OCI-LY1 (cell line): ENCODE measurements around the gene DACT2.
"Not testable (repeated sequence)": the region's sequence is repeated elsewhere in the genome, so short reads cannot be mapped to it uniquely, and the experiment has no call there.

Source experiments
- H2AFZ ChIP-seq: fragments of 200-600 bp; sonication (generic), shearing (Covaris generic); 2 replicates; pipeline ENCODE4 v1.6.0; 2014; ENCODE audit warnings: antibody characterized with exemption, mild to moderate bottlenecking, low read length
- H3F3A ChIP-seq: fragments of 200-600 bp; sonication (generic), shearing (Covaris generic); 2 replicates; pipeline ENCODE4 v1.6.0; 2014; ENCODE audit warnings: mild to moderate bottlenecking, antibody characterized with exemption, low read length, moderate library complexity; ENCODE audit not compliant: insufficient read depth
- H3K27ac ChIP-seq: fragments of 200-600 bp; sonication (generic); 2 replicates; pipeline ENCODE4 v1.5.1; 2014; ENCODE audit warnings: low read length, mixed run types, mild to moderate bottlenecking, low read depth; ENCODE audit not compliant: poor library complexity, severe bottlenecking
- H3K27me3 ChIP-seq: fragments of 200-600 bp; sonication (generic); 2 replicates; pipeline ENCODE4 v1.6.0; 2014; ENCODE audit warnings: antibody characterized with exemption, mild to moderate bottlenecking, low read length, moderate library complexity; ENCODE audit not compliant: insufficient read depth
- H3K36me3 ChIP-seq: fragments of 200-600 bp; sonication (generic); 2 replicates; pipeline ENCODE4 v1.6.1; 2014; ENCODE audit warnings: mild to moderate bottlenecking, antibody characterized with exemption, low read length, moderate library complexity, mixed read lengths; ENCODE audit not compliant: insufficient read depth
- H3K4me1 ChIP-seq: fragments of 200-600 bp; sonication (generic); 2 replicates; pipeline ENCODE4 v1.5.1; 2014; ENCODE audit warnings: mild to moderate bottlenecking, low read length, moderate library complexity; ENCODE audit not compliant: insufficient read depth, severe bottlenecking
- H3K4me2 ChIP-seq: fragments of 200-600 bp; sonication (generic), shearing (Covaris generic); 2 replicates; pipeline ENCODE4 v1.6.1; 2014; ENCODE audit warnings: low read length
- H3K4me3 ChIP-seq: fragments of 200-600 bp; sonication (generic); 2 replicates; pipeline ENCODE4 v1.5.1; 2014; ENCODE audit warnings: low read length, low read depth, mild to moderate bottlenecking, mixed read lengths; ENCODE audit not compliant: poor library complexity, severe bottlenecking
- H3K79me2 ChIP-seq: fragments of 200-600 bp; shearing (Covaris generic); 2 replicates; pipeline ENCODE4 v1.6.1; 2016; ENCODE audit warnings: mixed run types, low read length, mixed read lengths; ENCODE audit not compliant: insufficient read depth
- H3K9ac ChIP-seq: fragments of 200-600 bp; sonication (generic), shearing (Covaris generic); 2 replicates; pipeline ENCODE4 v1.6.1; 2014; ENCODE audit warnings: mild to moderate bottlenecking, low read length, mixed read lengths
- H3K9me2 ChIP-seq: fragments of 200-600 bp; sonication (generic), shearing (Covaris generic); 2 replicates; pipeline ENCODE4 v1.6.1; 2014; ENCODE audit warnings: low read depth, mild to moderate bottlenecking, low read length, mixed read lengths
- H3K9me3 ChIP-seq: fragments of 200-600 bp; shearing (Covaris generic); 2 replicates; pipeline ENCODE4 v1.6.1; 2014; ENCODE audit warnings: low read length, mixed read lengths
- H4K20me1 ChIP-seq: fragments of 200-600 bp; sonication (generic), shearing (Covaris generic); 2 replicates; pipeline ENCODE4 v1.6.0; 2016; ENCODE audit warnings: mild to moderate bottlenecking, low read length; ENCODE audit not compliant: insufficient read depth
- EZH2 ChIP-seq: fragments of 200-600 bp; sonication (generic), shearing (Covaris generic); IDR thresholded peaks from 2 replicates; pipeline ENCODE4 v1.8.0; 2017; ENCODE audit warnings: borderline replicate concordance, mixed run types, mild to moderate bottlenecking, antibody characterized with exemption, low read length, moderate library complexity, mixed read lengths
- TF ChIP-seq, protein P1 (sequence below): fragments of 200-600 bp; sonication (generic), shearing (Covaris generic); IDR thresholded peaks from 2 replicates; pipeline ENCODE4 v1.5.1; 2017; ENCODE audit warnings: mild to moderate bottlenecking, antibody characterized with exemption, low read length, moderate library complexity, mixed read lengths

The DACT2 gene

GRCh38 chr6:168288781-168289570 is 30.6 kb downstream of the DACT2 start:
- H3K27ac ChIP-seq, result no peak overlapping the region
- no peak overlapping the region for H2AFZ ChIP-seq
- H3K9ac ChIP-seq, result no peak overlapping the region
- no peaks in the 10 kb centered on the region; the same call in 1 of the 2 replicates for H3K27me3 ChIP-seq
- no peak overlapping the region for H3K4me2 ChIP-seq
- H4K20me1 ChIP-seq, result no peaks in the 10 kb centered on the region
- H3K9me3 ChIP-seq, result no peaks in the 10 kb centered on the region
- no peaks in the 10 kb centered on the region for H3K4me1 ChIP-seq
- H3K79me2 ChIP-seq, result no peaks in the 10 kb centered on the region
- no peak for TF ChIP-seq EZH2
- TF ChIP-seq, protein P1, sequence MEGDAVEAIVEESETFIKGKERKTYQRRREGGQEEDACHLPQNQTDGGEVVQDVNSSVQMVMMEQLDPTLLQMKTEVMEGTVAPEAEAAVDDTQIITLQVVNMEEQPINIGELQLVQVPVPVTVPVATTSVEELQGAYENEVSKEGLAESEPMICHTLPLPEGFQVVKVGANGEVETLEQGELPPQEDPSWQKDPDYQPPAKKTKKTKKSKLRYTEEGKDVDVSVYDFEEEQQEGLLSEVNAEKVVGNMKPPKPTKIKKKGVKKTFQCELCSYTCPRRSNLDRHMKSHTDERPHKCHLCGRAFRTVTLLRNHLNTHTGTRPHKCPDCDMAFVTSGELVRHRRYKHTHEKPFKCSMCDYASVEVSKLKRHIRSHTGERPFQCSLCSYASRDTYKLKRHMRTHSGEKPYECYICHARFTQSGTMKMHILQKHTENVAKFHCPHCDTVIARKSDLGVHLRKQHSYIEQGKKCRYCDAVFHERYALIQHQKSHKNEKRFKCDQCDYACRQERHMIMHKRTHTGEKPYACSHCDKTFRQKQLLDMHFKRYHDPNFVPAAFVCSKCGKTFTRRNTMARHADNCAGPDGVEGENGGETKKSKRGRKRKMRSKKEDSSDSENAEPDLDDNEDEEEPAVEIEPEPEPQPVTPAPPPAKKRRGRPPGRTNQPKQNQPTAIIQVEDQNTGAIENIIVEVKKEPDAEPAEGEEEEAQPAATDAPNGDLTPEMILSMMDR, result no peak
- no peak overlapping the region for H3K4me3 ChIP-seq
- H3K9me2 ChIP-seq, result no peaks in the 10 kb centered on the region
- no peaks in the 10 kb centered on the region for H3F3A ChIP-seq
- H3K36me3 ChIP-seq, result no peaks in the 10 kb centered on the region

- not testable (repeated sequence) for H3K79me2 ChIP-seq, H2AFZ ChIP-seq, H3K36me3 ChIP-seq, H3K4me2 ChIP-seq, H3K27me3 ChIP-seq, H3K4me3 ChIP-seq, H3K4me1 ChIP-seq, H3F3A ChIP-seq, H3K27ac ChIP-seq, H3K9ac ChIP-seq, H4K20me1 ChIP-seq, H3K9me3 ChIP-seq, H3K9me2 ChIP-seq
Observed at GRCh38 chr6:168287460-168287859, 32.1 kb downstream of the DACT2 start.

DNA sequence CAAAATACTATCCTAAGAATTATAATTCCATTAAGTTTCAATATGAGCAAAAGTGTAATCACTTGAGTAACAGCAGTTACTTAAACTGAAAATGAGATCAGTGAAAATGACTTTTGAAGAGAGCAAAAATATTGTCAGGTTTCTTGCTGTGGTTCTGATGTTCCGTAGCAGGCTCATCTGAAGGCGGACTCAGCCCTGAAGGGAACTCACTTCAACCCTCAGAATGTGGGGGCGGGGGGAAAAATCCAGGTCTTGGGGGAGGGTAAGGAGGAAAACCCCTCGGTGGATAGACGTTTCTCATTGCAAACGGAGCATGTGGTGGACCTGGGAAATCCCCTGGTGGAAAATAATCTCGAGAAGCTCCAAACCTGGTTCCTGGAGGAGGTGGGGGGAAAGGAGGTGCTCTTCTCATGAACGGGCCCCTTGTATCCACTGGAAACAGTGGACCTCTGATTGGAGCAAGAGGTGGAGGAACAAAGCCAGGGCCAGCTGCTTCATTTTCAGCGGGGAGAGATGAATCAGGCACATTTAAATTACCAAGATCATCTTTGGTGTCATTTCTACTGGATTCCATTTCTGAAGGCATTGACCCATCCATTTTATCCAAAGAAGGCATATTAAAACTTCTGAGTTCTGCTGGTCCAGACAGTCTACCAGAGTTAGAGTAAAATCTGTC is 32.7 kb downstream of the DACT2 start:
- H3K27me3 ChIP-seq, H3K27ac ChIP-seq, H4K20me1 ChIP-seq, H3K79me2 ChIP-seq, H3K9me2 ChIP-seq, H3K9ac ChIP-seq, H3K36me3 ChIP-seq, H3K4me2 ChIP-seq, H3K4me1 ChIP-seq, H2AFZ ChIP-seq, H3K9me3 ChIP-seq, H3F3A ChIP-seq, H3K4me3 ChIP-seq: not testable (repeated sequence)

- Histone ChIP-seq H3K4me2 (no peak overlapping the region), H3K4me3 (no peak overlapping the region), H3K9me3 (no peaks in the 10 kb centered on the region), H3K79me2 (no peaks in the 10 kb centered on the region), H3F3A (no peaks in the 10 kb centered on the region), H3K4me1 (no peaks in the 10 kb centered on the region), H3K36me3 (no peaks in the 10 kb centered on the region), H3K9ac (no peak overlapping the region), H3K9me2 (no peaks in the 10 kb centered on the region), H4K20me1 (no peaks in the 10 kb centered on the region), H3K27me3 (no peaks in the 10 kb centered on the region; the same call in 1 of the 2 replicates), H2AFZ (no peak overlapping the region), H3K27ac (no peak overlapping the region)
- TF ChIP-seq, protein P1, result no peak
- no peak for TF ChIP-seq EZH2
Observed at GRCh38 chr6:168286116-168286515, 33.5 kb downstream of the DACT2 start.
